HG02678 (cell line): ENCODE results near the gene NCK2.

Experiments
- ATAC-seq: cut with Tn5 transposase; IDR thresholded peaks from one replicate; pipeline ENCODE4 v1.9.1; 2021; ENCODE audit warnings: mild to moderate bottlenecking, moderate library complexity; ENCODE audit not compliant: unreplicated experiment

Gene NCK2

DNA sequence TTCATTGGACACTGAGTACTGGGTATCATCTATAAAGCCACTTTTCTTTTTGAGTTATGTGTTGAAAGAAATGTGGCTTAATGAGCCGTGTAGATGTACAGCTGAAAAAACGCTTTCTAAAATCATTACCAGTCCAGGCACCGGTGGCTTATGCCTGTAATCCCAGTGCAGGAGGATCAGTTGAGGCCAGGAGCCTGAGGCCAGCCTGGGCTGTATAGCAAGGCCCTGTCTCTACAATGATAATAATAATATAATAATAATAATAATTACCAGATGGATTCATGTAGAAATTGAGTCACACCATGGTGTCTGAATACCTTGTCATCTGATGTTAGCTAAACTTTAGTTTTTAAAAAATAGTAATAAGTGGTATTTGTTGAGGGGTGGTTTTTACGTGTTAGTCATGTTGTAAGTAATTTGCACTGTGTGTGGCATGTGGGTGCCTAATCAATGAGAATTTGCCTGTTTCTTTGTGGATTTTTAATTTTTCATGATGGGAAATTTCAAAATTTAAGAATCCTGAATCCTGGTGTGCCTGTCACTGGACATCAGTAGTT lies 30.1 kb downstream of the NCK2 start:
- ATAC-seq = no peak

DNA sequence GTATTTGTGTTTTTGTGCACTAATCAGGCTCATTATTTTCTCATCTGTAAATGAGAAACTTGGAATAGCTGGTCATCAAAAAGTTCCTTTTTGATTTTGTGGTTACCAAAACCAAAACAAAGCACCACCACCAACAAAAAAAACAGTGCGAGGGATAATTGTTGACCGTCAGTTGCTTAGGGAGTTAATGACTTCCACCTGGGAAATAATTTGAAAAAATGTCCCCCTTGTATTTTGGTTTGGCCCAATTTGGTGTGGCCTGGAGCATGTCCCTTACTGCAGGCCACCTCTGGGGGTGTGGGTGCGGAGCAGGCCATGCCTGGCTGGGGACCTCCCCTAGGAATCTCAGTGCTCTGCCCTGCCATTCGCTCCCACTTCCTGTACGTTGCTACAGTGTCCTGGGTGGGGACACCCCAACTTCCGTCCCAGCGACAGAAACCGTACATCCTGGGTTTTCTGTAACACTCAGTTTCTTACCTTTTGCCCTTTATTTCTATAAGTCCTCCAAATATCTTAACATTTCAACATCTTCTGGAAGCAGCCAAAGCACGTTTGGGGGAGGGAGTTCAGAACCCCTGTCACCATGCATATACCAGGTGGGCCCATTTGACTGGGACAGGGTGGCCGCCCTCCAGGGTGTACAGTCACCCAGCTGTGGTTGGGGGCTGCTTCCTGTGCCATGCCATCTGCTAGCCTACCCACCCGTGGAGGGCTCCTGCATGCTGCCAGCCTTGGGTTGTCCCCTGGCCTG lies 31.3 kb downstream of the NCK2 start:
- peak; percentile 35 for ATAC-seq

DNA sequence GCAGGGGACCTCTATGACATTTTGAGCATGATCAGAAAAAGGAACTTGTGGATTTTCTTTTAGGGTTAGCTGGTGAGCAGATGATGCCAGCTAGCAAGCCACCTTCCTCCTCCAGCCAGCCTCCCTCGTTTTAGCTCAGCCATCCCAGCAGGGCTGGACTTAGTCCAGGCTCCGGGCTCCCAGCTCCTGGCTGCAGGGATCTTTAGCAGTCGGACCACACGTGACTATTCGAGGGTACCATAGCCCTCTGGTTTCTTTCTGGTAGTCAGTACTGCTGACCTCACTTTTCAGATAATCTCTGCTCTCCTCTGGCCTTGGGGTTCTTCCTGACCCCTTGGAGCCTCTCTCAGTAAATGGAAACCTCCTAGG lies 31.8 kb downstream of the NCK2 start:
- ATAC-seq = peak; percentile 12

DNA sequence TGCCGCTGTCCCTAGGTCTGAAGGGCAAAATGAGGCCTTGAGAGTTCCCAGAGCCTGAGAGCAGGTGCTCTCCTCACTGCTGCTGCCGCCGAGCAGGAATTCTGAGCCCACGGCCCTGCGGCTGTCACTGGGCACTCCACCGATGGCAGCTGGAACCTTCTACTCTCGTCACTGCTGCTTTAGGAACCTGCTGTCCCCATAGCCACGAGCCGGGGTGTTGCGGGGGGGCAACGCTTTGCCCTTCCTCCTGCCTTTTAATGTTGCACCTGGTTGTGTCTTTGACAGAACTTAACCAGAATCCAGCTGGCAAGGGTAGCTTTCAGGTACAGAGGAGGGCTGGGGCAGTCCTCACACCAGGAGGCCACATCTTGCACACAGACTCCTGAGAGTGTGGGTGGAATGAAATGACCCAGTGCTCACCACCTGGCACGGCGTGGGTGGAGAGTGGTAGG lies 32.3 kb downstream of the NCK2 start:
- ATAC-seq = peak; percentile 70

- ATAC-seq = peak; percentile 14
These were observed 32.9 kb downstream of the NCK2 start for GRCh38 chr2:105777506-105778055.

GRCh38 chr2:105778080-105778607 lies 33.4 kb downstream of the NCK2 start:
- ATAC-seq = no peak

GRCh38 chr2:105779394-105779793 lies 34.7 kb downstream of the NCK2 start:
- no peak for ATAC-seq

DNA sequence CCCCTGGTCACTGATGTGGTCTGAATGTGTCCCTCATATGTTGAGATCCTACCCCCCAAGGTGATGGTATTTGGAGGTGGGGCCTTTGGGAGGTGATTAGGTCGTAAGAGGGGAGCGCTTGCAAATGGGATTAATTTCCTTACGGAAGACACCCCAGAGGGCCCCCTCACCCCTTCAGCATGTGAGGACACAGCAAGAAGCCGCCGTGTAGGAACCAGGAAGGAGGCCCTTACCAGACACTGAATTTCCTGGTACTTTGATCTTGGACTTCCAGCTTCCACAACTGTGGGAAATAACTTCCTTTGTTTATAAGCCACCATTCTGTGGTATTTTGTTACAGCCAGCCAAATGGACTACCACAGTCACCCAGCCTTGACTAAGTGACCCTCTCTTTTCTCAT lies 35.9 kb downstream of the NCK2 start:
- no peak for ATAC-seq

- ATAC-seq = no peak
These were observed 36.7 kb downstream of the NCK2 start for GRCh38 chr2:105781274-105781978.

DNA sequence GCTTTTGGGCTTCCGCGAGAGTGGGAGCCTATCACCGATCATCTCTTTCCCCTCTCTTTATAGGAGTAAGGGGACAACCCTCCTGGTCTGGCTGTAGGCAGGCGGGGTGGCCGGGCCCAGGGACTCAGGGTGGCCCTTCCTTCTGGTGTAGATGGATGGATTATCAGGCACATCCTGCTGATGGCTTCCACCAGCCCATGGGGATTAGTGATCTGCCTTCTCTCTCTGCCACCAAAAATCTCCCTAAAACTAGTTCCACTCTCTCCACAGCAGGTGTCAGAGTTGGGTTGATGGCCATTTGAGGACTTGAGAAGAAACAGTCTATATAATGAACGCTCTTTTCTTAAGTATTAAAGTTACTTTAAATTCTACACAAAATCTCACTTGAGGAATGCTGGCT lies 37.4 kb downstream of the NCK2 start:
- no peak for ATAC-seq

DNA sequence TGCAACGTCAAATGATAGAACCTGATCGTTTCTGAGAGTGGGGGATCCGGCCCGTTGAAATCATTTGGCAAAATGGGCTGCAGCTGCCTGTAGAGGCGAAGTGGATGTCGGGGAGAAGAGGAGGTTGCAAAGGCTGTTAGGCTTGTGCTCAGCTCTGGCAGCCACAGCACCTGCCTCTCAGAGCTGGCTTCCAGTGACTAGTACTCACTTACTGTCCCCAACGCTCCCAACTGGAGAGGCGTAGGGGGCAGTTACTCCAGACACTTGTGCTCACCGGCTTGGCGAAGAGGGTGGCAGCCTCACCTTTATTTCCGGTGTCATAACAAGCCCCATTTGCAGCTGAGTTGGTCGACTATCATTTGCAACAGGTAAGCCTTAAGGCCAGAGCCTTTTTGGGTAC lies 37.9 kb downstream of the NCK2 start:
- ATAC-seq = no peak

GRCh38 chr2:105783151-105783738 lies 38.5 kb downstream of the NCK2 start:
- no peak for ATAC-seq

GRCh38 chr2:105783972-105784371 lies 39.3 kb downstream of the NCK2 start:
- no peak for ATAC-seq

DNA sequence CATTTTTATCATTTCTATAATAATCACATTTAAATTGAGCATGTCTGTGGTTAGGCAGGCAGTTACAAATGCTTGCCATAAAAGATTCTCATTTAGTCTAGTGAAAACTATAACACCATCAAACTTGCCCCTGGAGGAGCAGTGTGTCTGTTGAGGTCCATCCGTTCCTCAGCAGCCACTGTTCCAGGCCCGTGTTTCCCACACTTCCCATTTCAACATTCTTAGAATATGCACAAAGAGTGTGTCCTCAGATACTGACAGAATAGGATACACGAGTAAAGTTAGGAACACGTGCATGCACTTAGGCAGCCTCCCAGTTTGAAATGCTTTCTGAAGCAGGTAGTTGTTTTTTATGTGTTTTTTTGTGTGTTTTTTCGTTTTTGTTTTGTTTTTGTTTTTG lies 39.9 kb downstream of the NCK2 start:
- no peak for ATAC-seq

DNA sequence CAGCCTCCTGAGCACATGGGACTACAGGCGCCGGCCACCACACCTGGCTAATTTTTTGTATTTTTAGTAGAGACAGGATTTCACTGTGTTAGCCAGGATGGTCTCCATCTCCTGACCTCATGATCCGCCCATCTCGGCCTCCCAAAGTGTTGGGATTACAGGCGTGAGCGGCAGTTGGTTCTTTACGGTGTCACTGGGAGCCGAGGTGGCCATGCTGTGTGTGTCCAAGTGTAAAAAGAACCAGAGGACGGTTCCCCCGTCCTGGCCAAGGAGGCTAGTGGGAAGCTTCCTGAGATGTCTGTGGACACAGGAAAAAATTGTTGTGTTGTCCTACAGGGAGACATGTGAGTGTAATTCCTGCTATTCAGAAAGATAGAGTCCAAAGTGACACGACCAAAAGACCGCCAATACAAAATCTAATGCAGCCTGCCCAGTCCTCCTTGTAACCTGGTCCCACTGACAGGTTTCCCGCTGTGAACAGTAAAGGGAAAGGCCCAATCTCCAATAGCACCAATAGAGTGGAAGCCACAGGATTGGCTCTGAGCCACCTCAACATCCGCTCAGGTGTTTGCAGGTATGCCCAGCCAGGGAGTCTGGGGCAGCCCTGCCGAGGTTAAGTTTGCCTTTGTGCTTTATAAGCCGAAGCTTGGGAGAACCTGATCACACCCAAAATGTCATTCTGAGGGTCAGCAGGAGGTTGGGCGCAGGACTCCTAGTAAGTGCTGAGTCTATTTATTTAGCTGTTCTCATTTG lies 40.6 kb downstream of the NCK2 start:
- ATAC-seq = no peak

GRCh38 chr2:105786231-105787230 lies 41.8 kb downstream of the NCK2 start:
- ATAC-seq = peak; percentile 42

GRCh38 chr2:105787376-105788318 lies 42.9 kb downstream of the NCK2 start:
- ATAC-seq = peak; percentile 27

DNA sequence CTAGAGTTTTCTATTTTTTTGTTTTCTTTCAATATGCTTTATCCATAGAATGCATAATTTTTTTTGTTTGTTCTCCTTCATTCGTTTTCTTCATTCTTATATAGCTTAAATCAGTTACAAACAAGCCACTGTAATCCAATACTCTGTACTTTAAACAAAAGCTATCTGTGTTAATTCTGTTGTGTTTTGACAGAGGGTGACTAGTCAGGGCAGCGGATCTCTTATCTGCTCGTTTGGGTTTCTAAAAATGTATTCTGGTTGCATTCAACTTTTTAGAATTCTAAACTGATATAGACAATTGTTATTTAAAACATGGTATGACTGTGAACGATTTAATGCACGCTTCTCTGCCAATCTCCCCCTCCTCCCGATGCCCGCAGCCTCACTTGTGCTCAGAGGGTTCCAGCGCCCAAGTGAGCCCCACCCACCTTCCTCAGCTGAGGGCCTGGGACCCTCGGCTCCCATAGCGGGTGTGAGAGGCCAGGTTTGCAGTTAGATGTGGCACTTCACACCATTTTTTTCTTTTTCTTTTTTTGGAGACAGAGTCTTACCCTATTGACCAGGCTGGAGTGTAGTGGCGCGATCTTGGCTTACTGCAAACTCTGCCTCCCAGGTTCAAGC lies 44.1 kb downstream of the NCK2 start:
- no peak for ATAC-seq
